Cortex of kidney (tissue), 1 donor: ENCODE results near the gene VWA5A.
"Not testable (repeated sequence)": the region's sequence is repeated elsewhere in the genome, so short reads cannot be mapped to it uniquely, and the experiment has no call there.

Experiments used
- DNase-seq: peaks from one replicate; lab custom pipeline; 2025; lab: John Stamatoyannopoulos, UW

Gene VWA5A

GRCh38 chr11:124170315-124170714 lies 55.1 kb downstream of the VWA5A start:
- not testable (repeated sequence) for DNase-seq

DNA sequence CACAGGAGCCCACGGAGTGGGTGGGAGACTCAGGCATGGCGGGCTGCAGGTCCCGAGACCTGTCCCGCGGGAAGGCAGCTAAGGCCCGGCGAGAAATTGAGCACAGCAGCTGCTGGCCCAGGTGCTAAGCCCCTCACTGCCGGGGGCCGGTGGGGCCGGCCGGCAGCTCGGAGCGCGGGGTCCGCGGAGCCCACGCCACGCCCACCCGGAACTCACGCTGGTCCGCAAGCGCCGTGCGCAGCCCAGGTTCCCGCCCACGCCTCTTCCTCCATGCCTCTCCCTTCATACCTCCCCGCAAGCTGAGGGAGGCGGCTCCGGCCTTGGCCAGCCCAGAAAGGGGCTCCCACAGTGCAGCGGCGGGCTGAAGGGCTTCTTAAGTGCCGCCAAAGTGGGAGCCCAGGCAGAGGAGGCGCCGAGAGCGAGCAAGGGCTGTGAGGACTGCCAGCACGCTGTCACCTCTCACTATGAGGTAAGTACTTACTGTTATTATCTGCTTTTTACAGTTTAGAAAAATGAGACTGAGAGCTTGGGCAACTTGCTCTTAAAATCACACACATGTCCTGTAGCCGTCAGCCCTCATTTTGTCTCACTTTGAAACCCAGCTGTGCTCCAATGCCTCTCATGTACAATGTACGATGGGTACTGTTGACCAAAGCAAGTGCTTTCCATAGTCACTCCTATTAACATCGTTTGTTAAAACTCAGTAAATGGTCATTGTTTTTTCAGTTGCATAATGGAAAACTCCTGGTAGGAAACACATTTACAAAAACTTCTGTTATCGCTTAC lies 55.7 kb downstream of the VWA5A start:
- DNase-seq = no peak

- no peak for DNase-seq
Observed at GRCh38 chr11:124172101-124172500, 56.9 kb downstream of the VWA5A start.

GRCh38 chr11:124172599-124172998 lies 57.3 kb downstream of the VWA5A start:
- DNase-seq = no peak

DNA sequence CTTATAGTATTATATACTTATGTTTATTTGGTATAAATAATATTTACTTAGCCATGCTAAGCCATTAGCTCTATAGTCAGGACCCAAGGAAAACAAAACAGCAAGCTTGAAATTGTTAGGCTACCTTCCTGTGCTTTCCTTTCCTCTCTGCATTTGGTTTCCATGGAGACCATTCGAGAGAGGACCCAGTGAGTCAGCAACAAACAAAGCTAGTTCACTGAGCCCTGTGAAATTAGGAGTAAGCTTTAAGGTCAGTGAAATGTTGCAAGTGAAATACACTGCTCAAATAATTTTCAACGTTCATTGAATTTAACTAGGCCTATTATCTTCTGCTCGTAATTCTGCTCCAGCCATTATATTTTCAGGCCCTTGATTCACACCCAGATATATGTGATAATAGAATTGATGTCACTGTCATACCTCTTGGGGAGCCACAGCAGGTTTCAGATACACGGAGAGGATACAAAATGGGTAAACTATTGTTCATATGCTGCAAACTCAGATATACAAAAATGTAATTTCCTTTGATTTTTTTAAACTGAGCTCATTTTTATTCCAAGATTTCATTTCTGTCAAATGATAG lies 58.8 kb downstream of the VWA5A start:
- DNase-seq = no peak

DNA sequence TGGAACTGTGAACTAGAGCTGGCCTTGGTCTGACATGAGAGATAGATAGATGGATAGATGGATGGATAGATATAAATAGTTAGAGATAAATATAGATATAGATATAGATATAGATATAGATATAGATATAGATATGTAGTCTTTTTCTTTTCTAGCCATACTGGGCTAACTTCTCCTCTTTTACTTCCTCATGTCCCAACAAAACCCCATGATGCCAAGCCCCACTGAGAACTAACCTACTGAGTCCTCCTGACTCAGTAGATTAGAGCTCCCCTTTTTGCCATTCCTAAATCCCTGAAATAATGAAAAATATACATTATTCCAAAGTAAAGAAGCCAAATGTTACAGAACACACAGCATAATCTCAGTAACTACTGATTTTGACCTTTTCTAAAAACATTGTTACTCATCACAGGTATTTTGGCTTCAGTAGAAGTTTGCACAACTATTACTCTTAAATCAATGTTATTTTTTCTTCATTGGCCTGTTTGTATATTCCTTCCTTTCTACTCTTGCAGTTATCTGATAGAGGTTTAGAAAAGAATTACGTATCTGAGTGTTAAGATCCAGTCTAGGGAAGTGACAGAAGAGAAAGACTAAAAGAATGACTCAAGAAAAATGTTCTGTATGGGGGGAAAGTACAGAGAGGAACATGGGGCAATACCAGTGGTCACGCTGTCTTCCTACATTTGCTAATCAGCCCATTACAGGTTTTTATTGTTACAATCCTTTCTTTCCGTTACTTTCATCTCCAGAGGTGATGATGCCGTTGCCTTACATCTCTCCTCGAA lies 61.9 kb downstream of the VWA5A start:
- no peak for DNase-seq

GRCh38 chr11:124179310-124179709 lies 64.1 kb downstream of the VWA5A start:
- DNase-seq = no peak

DNA sequence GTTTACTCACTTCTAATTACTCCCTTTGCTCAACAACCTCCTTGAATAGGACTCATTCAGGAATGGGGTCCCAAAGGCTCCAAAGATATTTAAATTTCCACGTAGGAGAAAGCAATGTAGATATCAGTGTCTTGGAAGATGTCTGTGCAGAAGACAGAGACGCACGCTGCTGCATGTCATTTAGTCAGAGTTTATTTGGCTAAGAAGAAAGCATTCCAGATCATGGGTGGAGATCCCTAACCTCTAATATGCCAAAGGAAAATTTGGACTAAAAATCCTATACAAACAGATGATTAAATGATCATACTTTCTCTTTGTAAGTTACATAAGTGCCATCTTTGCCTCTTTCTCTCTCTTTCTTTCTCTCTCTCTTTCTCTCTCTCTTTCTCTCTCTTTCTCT lies 67.8 kb downstream of the VWA5A start, which contains the start of gene OR10D3:
OR10D3 (plus strand) TSS at position 278 of the 400 bp plus-strand sequence. CDS start 1,925 bp downstream, outside the sequence.
- DNase-seq = no peak

DNA sequence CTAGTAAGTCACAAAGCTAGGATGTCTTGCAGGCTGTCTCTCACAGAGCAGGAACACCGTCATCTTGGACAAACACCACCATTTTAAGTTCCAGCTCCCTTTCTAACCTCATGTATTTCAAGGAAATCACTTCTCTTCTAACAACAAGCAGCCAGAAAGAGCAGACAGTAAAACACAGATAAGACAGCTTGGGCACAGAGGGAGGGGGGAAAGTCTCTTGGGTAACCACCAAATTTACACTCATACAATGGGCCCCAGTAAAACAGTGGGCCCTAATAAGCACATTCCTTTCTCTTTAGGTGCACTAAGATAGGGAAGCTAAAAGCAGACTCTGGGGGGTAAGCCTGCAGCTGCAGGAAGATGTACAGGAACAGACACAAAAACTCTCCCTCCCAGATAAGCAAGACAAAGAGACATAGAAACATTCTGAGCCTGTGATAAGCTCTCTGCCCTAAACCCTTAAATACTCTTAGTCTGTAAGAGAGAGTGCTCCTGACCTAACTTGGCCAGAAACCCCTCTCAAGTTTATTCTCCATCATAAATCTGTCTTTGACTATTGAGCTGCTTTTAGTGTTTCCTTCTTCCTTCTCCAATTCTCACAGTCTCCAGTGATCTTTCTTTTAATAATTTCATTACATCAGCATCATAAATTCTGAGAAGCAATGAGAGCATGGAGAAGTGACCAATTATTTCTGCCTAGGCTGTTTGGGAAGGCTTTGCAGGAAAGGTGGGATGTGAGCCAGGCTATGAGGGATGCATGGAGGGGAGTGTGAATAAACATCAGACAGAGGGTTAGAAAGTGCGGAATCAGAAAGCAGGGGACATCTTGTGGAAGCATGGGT lies 75.3 kb downstream of the VWA5A start:
- no peak for DNase-seq

- no peak for DNase-seq
Observed at GRCh38 chr11:124193221-124194010, 78.2 kb downstream of the VWA5A start.

DNA sequence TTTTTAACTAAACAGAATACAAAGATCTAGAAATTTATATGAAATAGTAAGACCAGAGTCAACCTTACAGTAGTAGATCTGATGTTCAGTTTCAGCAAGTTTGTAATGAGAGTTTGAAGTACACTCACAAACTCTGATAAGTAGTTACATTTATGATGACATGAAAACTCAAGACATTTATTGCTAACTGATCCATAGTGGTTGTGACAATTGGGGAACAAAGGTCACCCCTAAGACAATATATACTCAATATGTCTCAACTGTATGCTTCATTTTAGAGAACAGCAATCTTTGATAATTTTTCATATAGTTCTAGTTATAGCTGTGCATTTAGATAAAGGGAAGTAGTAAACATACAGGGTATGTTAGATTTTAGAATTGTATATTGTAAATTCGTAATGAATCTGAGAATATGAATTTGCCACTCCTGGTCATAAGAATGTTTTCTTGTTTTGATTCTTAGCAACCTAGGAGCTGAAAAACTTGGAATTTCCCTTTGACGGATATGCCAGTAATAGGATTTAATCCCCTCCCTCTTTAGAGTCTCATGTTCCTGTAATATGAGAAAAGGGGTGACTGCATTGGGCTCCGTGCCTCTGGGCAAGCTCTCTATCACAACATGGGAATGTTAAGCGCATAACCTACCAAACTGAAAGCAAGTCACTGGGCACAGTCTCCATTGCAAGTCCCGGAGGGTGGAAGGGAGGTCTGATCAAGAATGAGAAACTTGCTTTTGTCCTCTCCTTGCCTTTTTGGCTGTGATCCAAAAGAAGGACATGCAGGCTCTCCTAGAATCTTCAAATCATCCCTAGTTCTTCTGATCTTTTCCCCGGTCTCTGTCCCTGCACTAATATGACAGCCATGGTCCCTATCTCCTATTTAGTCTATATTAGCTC lies 79.3 kb downstream of the VWA5A start:
- DNase-seq = no peak

DNA sequence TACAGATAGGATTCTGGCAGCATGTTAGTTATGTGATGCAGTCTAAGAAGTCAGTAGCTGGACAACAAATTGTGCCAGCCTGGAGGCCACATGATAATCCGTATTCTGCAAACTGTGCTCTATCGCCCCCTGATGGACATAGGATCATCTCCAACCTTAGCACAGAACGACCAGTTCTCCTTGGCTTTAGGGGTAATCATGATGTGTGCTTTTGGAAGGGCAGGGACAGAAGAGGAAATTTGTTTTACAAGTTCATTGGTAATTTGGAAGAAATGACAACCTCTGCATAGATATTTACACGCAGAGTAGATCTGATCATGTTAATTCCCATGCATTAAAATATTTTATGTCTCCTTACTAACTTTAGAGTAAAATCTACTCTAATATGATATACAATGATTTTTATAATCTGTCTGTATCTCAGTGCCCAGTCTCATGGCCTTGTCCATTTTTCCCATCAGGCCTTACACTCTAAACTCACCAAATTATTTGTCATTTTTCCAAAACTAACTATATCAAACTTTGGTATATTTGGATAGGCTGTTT lies 80.0 kb downstream of the VWA5A start:
- no peak for DNase-seq
